Lung (tissue), 12 donors: ENCODE results near the gene APOBEC3G. TPM values are rescaled to one million over a fixed set of nuclear protein-coding genes. Genes with fewer than 3 reads are reported as not detected.

ENCODE experiments used
- ATAC-seq: fragments of 200-7000 bp; cut with Tn5 transposase; one replicate; pipeline ENCODE4 v1.9.1; 2020; ENCODE audit warnings: moderate number of reproducible peaks; ENCODE audit not compliant: insufficient read depth, low FRiP score
- DNase-seq, 3 donors: peaks; one replicate each; pipeline ENCODE4 v3.0.0-alpha.2; 2013 to 2017
- H3K27ac ChIP-seq, 2 donors: one replicate each; pipeline ENCODE4 v1.5.1; 2013; ENCODE audit warnings: mild to moderate bottlenecking in 2 of 2, moderate library complexity in 2 of 2, control low read depth in 1 of 2, inconsistent platforms in 1 of 2, low read depth in 1 of 2, low read length in 1 of 2
- H3K27me3 ChIP-seq, 3 donors: one replicate each; pipeline ENCODE4 v1.5.1; 2013; ENCODE audit warnings: low read length in 2 of 3; ENCODE audit not compliant: control insufficient read depth in 3 of 3, insufficient read depth in 3 of 3
- H3K36me3 ChIP-seq, 4 donors: one replicate each; pipeline ENCODE4 v1.5.1; 2013; ENCODE audit warnings: low read length in 4 of 4, mild to moderate bottlenecking in 1 of 4, moderate library complexity in 1 of 4; ENCODE audit not compliant: control insufficient read depth in 4 of 4, insufficient read depth in 4 of 4
- H3K4me1 ChIP-seq, 5 donors: one replicate each; pipeline ENCODE4 v1.5.1; 2013; ENCODE audit warnings: low read length in 5 of 5, mild to moderate bottlenecking in 2 of 5, moderate library complexity in 1 of 5; ENCODE audit not compliant: control insufficient read depth in 5 of 5, insufficient read depth in 5 of 5
- H3K4me3 ChIP-seq: one replicate; pipeline ENCODE4 v1.5.1; 2013; ENCODE audit warnings: mild to moderate bottlenecking, control low read depth, moderate library complexity
- H3K9ac ChIP-seq, 2 donors: one replicate each; pipeline ENCODE4 v1.5.1; 2013; ENCODE audit warnings: low read length in 2 of 2, control low read depth in 1 of 2; ENCODE audit not compliant: insufficient read depth in 1 of 2
- H3K9me3 ChIP-seq, 4 donors: one replicate each; pipeline ENCODE4 v1.5.1; 2013; ENCODE audit warnings: low read length in 3 of 4, mild to moderate bottlenecking in 1 of 4, moderate library complexity in 1 of 4; ENCODE audit not compliant: control insufficient read depth in 4 of 4, insufficient read depth in 3 of 4
- WGBS, 2 donors: extraction: QIAGEN DNeasy Blood & Tissue Kit; methylation state at CpG; one replicate each; pipeline ENCODE4 v1.1.7; 2013; 5-methylcytosine and 5-hydroxymethylcytosine counted together
- polyA plus RNA-seq, 2 donors: library from polyadenylated mRNA; stranded (reverse); fragments of 200-250 nt; gene quantifications; one replicate each; pipeline ENCODE4 v1.2.1, GENCODE V29; 2013
- total RNA-seq, 2 donors: library from RNA; depleted of rRNA in 1 of 2; stranded (reverse); fragments of >200 nt in 1 of 2; gene quantifications; one replicate each; pipeline ENCODE4 v1.2.1, GENCODE V29; 2014 to 2021
- TF ChIP-seq, protein P1 (sequence below): IDR thresholded peaks from 2 replicates; pipeline ENCODE4 v1.5.1; 2012; ENCODE audit warnings: mild to moderate bottlenecking; ENCODE audit errors: control extremely low read depth, extremely low read depth
- donor health status: control.
- donor health status: control.
- donor health status: Bipolar disorder and iron deficiency.
- donor health status: healthy.
- donor health status: DM: yes; HTN: yes; CAD: no.

The APOBEC3G gene
- total and polyA plus RNA-seq, 4 donors: 6.5 to 15.5 (median 14.0) TPM

DNA sequence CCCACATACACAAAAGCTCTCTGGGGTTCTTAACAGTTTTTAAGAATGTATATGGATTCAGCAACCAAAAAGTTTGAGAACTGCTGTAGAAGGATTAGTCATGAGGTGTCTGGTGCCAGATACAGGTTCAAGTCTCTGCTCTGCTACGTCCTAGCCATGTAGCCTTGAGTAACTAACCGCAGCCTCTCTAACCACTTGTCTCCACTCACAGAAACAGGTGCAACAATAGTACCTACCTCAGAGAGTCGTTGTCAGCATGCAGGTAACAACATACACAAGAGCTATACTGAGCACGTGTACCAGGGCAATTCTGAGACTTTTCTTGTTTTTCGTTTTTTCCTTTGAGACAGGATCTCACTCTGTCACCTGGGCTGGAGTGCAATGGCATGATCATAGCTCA, 48.5 kb downstream of the APOBEC3G start:
- peaks cover 0 to 3% (median 0%) of the 10 kb centered on the region in 3 donors for H3K27me3 ChIP-seq
- peaks cover 0 to 4% (median 0%) of the 10 kb centered on the region in 4 donors for H3K9me3 ChIP-seq
- H3K4me1 ChIP-seq: no peaks in the 10 kb centered on the region
- no peak overlapping the region for H3K4me3 ChIP-seq
- WGBS, 2 donors: 75 to 91% methylated on average over 5 of the region's 5 CpGs
- no peak for DNase-seq
- peaks cover 0 to 2% (median 0%) of the 10 kb centered on the region in 4 donors for H3K36me3 ChIP-seq
- H3K27ac ChIP-seq: no peak overlapping the region
- TF ChIP-seq, protein P1, sequence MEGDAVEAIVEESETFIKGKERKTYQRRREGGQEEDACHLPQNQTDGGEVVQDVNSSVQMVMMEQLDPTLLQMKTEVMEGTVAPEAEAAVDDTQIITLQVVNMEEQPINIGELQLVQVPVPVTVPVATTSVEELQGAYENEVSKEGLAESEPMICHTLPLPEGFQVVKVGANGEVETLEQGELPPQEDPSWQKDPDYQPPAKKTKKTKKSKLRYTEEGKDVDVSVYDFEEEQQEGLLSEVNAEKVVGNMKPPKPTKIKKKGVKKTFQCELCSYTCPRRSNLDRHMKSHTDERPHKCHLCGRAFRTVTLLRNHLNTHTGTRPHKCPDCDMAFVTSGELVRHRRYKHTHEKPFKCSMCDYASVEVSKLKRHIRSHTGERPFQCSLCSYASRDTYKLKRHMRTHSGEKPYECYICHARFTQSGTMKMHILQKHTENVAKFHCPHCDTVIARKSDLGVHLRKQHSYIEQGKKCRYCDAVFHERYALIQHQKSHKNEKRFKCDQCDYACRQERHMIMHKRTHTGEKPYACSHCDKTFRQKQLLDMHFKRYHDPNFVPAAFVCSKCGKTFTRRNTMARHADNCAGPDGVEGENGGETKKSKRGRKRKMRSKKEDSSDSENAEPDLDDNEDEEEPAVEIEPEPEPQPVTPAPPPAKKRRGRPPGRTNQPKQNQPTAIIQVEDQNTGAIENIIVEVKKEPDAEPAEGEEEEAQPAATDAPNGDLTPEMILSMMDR: no peak
- H3K9ac ChIP-seq: no peak overlapping the region
- no peak for ATAC-seq

DNA sequence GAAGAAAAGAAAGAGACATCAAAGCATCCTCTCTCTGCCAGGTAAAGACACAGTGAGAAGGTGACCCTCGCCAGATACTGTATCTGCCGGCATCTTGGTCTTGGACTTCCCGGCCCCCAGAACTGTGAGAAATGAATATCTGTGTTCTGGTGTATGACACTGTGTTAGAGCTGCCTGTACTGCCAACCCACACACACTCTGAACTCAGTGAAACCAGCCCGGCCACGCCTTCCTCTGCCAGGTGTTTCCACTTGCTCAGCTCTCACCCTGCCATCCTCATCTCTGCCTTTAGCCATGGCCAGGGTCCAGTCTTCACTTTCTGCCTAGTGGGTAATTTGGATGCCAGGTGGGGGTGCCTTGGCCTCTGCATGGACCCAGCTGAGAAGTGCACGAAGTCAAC, 51.4 kb downstream of the APOBEC3G start:
- ATAC-seq: no peak
- DNase-seq: no peak
- peaks cover 0 to 4% (median 0%) of the 10 kb centered on the region in 4 donors for H3K9me3 ChIP-seq
- no peak overlapping the region for H3K4me3 ChIP-seq
- no peak overlapping the region for H3K9ac ChIP-seq
- H3K36me3 ChIP-seq: peaks cover 0 to 14% (median 0%) of the 10 kb centered on the region in 4 donors
- H3K27ac ChIP-seq: no peak overlapping the region
- H3K27me3 ChIP-seq: peaks cover 0 to 2% (median 0%) of the 10 kb centered on the region in 3 donors
- WGBS, 2 donors: 93 to 96% methylated on average over 6 of the region's 6 CpGs
- TF ChIP-seq, protein P1: no peak
- H3K4me1 ChIP-seq: peaks cover 0 to 8% (median 0%) of the 10 kb centered on the region in 5 donors

DNA sequence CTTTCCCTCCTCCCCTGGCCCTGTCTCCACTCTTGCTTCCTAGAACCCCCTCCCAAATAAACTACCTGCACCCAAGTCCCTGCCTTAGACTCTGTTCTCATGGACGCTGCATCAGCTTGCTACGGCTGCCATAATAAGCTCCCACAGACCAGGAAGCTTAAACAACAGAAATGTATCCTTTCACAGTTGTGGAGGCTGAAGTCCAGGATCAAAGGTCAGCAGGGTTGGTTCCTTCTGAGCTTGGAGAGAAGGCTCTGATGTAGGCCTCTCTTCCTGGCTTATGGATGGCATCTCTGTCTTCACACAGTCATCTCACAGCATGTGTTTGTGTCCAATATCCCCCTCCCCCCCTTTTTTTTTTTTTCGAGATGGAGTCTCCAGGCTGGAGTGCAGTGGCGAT, 52.0 kb downstream of the APOBEC3G start:
- no peak overlapping the region for H3K9ac ChIP-seq
- no peaks in the 10 kb centered on the region for H3K27me3 ChIP-seq
- H3K9me3 ChIP-seq: peaks cover 0 to 4% (median 0%) of the 10 kb centered on the region in 4 donors
- H3K4me1 ChIP-seq: peaks cover 0 to 8% (median 0%) of the 10 kb centered on the region in 5 donors
- DNase-seq: no peak
- TF ChIP-seq, protein P1: no peak
- H3K4me3 ChIP-seq: no peak overlapping the region
- WGBS, 2 donors: 86 to 95% methylated on average over 4 of the region's 4 CpGs
- no peak overlapping the region for H3K27ac ChIP-seq
- H3K36me3 ChIP-seq: peaks cover 0 to 18% (median 0%) of the 10 kb centered on the region in 4 donors
- no peak for ATAC-seq

DNA sequence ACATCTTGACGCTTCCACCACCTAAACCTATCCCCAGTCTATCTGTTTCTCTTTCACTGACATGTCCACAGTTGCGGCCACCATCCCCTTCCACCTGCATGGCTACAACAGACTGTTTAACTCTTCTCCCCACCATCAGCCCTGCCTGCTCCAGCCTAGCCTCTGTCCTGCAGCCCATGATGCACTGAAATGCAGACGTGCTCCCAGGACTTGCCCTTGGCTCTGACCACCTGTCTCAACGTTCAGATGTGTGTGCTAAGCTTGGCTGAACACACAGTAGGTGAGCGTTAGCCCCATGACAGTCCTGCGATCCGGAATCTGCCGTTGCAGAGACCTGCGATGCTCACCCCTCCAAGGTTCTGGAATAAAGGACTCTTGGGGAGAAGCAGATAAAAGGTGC, 52.7 kb downstream of the APOBEC3G start:
- Histone ChIP-seq H3K27ac (no peak overlapping the region), H3K9ac (no peak overlapping the region), H3K36me3 (peaks cover 0 to 21% (median 0%) of the 10 kb centered on the region in 4 donors), H3K9me3 (peaks cover 0 to 4% (median 0%) of the 10 kb centered on the region in 4 donors), H3K4me3 (no peak overlapping the region), H3K27me3 (no peaks in the 10 kb centered on the region), H3K4me1 (peaks cover 0 to 8% (median 0%) of the 10 kb centered on the region in 5 donors)
- ATAC-seq (no peak), DNase-seq (no peak)
- 93 to 96% methylated on average over 9 of the region's 9 CpGs for WGBS, 2 donors
- TF ChIP-seq, protein P1: no peak
